ENCODE data around the gene KIAA0319L.

The KIAA0319L gene

GRCh38 chr1:35386959-35387358 lies 170.2 kb downstream of the KIAA0319L start:
- WGBS (ENCODE audit: extremely low coverage, insufficient coverage, insufficient read length): no CpG with 5 or more reads among the region's 6 CpGs
- no peak overlapping the region for H3K18ac ChIP-seq (ENCODE audit: low read length)
- H2AK5ac ChIP-seq (ENCODE audit: low read length): no peak overlapping the region
- H2BK12ac ChIP-seq (ENCODE audit: low read length): no peak overlapping the region
- no peak overlapping the region for H4K12ac ChIP-seq (ENCODE audit: low read depth, low read length)
- no peak for DNase-seq
- H3K36me3 ChIP-seq (ENCODE audit: control insufficient read depth in 1 of 2, insufficient read depth in 2 of 2, low read length in 2 of 2): peaks cover 7 to 8% of the 10 kb centered on the region in 2 experiments
- no peak overlapping the region for H2BK5ac ChIP-seq (ENCODE audit: low read depth, low read length, poor library complexity)
- H3K4ac ChIP-seq (ENCODE audit: low read depth, low read length): no peak overlapping the region
- no peak overlapping the region for H2BK120ac ChIP-seq (ENCODE audit: insufficient read depth, low read length, poor library complexity)
- H4K91ac ChIP-seq (ENCODE audit: low read depth, low read length): no peak overlapping the region
- no peak overlapping the region for H3K14ac ChIP-seq (ENCODE audit: low read length)
- H3K27me3 ChIP-seq (ENCODE audit: insufficient read depth, low read length): no peaks in the 10 kb centered on the region
- no peak overlapping the region for H3K23ac ChIP-seq (ENCODE audit: low read length)
- no peak overlapping the region for H3K27ac ChIP-seq (ENCODE audit: low read depth, low read length)
- H3K4me3 ChIP-seq (ENCODE audit: low read depth, low read length): no peak overlapping the region
- H3K9ac ChIP-seq (ENCODE audit: low read length): no peak overlapping the region
- no peaks in the 10 kb centered on the region for H3K79me1 ChIP-seq (ENCODE audit: low read length)
- no peaks in the 10 kb centered on the region for H3K9me3 ChIP-seq (ENCODE audit: insufficient read depth, low read depth, low read length)
- H3K4me1 ChIP-seq (ENCODE audit: control insufficient read depth in 1 of 2, insufficient read depth in 2 of 2, low read length in 2 of 2): no peaks in the 10 kb centered on the region
- H3K4me2 ChIP-seq (ENCODE audit: low read length): no peak overlapping the region
- H2AFZ ChIP-seq (ENCODE audit: insufficient read depth, low read length, poor library complexity): no peak overlapping the region
- H4K8ac ChIP-seq (ENCODE audit: low read depth, low read length): no peak overlapping the region
- no peaks in the 10 kb centered on the region for H3K79me2 ChIP-seq (ENCODE audit: control insufficient read depth, insufficient read depth, low read length, poor library complexity)

GRCh38 chr1:35386290-35386689 lies 170.9 kb downstream of the KIAA0319L start:
- Histone ChIP-seq H3K27ac (ENCODE audit: low read depth, low read length) (no peak overlapping the region), H2BK120ac (ENCODE audit: insufficient read depth, low read length, poor library complexity) (no peak overlapping the region), H2BK12ac (ENCODE audit: low read length) (no peak overlapping the region), H3K79me1 (ENCODE audit: low read length) (no peaks in the 10 kb centered on the region), H3K9ac (ENCODE audit: low read length) (no peak overlapping the region), H3K14ac (ENCODE audit: low read length) (no peak overlapping the region), H4K8ac (ENCODE audit: low read depth, low read length) (no peak overlapping the region), H4K12ac (ENCODE audit: low read depth, low read length) (no peak overlapping the region), H3K4me3 (ENCODE audit: low read depth, low read length) (no peak overlapping the region), H3K36me3 (ENCODE audit: control insufficient read depth in 1 of 2, insufficient read depth in 2 of 2, low read length in 2 of 2) (peaks cover 7 to 11% of the 10 kb centered on the region in 2 experiments), H3K18ac (ENCODE audit: low read length) (no peak overlapping the region), H2AK5ac (ENCODE audit: low read length) (no peak overlapping the region), H3K79me2 (ENCODE audit: control insufficient read depth, insufficient read depth, low read length, poor library complexity) (no peaks in the 10 kb centered on the region), H4K91ac (ENCODE audit: low read depth, low read length) (no peak overlapping the region), H2AFZ (ENCODE audit: insufficient read depth, low read length, poor library complexity) (no peak overlapping the region), H3K4ac (ENCODE audit: low read depth, low read length) (no peak overlapping the region), H3K4me2 (ENCODE audit: low read length) (no peak overlapping the region), H3K4me1 (ENCODE audit: control insufficient read depth in 1 of 2, insufficient read depth in 2 of 2, low read length in 2 of 2) (no peaks in the 10 kb centered on the region), H3K9me3 (ENCODE audit: insufficient read depth, low read depth, low read length) (no peaks in the 10 kb centered on the region), H3K27me3 (ENCODE audit: insufficient read depth, low read length) (no peaks in the 10 kb centered on the region), H3K23ac (ENCODE audit: low read length) (no peak overlapping the region), H2BK5ac (ENCODE audit: low read depth, low read length, poor library complexity) (no peak overlapping the region)
- WGBS (ENCODE audit: extremely low coverage, insufficient coverage, insufficient read length): no CpG with 5 or more reads among the region's 7 CpGs
- no peak for DNase-seq

Measured in trophoblast cell (in vitro differentiated cells and primary cell).